ENCODE data around the gene PDE10A. TPM values are rescaled to one million over a fixed set of nuclear protein-coding genes. Genes with fewer than 3 reads are reported as not detected.

The PDE10A gene
- total RNA-seq, 1 experiment from 2014 or later: 3.1 TPM

DNA sequence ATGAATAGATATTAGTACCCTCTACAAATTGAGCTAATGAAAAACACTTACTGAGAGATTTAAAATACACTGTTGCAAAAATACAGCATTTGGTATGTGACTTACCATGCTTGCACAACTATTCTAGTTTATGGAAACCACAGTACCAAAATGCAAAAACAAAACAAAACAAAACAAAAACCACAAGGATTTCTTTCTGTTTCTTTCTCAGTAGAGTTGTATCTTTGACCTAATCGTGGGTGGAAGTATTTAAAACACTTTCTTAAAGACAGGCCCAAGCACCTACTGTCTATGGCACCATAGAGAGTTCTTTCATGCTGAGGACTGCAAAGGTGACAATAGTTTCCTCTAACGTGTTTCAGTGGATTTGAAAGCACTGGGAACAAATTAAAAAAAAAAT is 258.3 kb downstream of the PDE10A start:
- CTCF ChIA-PET: no interaction called here
- ATAC-seq (no peak), DNase-seq (ENCODE audit: low spot score) (no peak)
- TF ChIP-seq ZNF121 (CRISPR knock-in tag; IDR thresholded peaks at IDR 0.05) (no peak), NR3C1 (CRISPR knock-in tag; conservative IDR thresholded peaks at IDR 0.05; ENCODE audit: low read depth) (no peak), FOXP1 (CRISPR knock-in tag; IDR thresholded peaks at IDR 0.05; ENCODE audit: borderline replicate concordance) (no peak), OVOL2 (CRISPR knock-in tag; IDR thresholded peaks at IDR 0.05; ENCODE audit: borderline replicate concordance) (no peak), CREB1 (CRISPR knock-in tag; IDR thresholded peaks at IDR 0.05) (no peak), RELA (CRISPR knock-in tag; IDR thresholded peaks at IDR 0.05; ENCODE audit: borderline replicate concordance) (no peak), ZNF232 (CRISPR knock-in tag; IDR thresholded peaks at IDR 0.05) (no peak), GRHL2 (CRISPR knock-in tag; IDR thresholded peaks at IDR 0.05; ENCODE audit: insufficient replicate concordance, severe bottlenecking) (no peak), MYBL2 (CRISPR knock-in tag; IDR thresholded peaks at IDR 0.05) (no peak), ZNF219 (CRISPR knock-in tag; IDR thresholded peaks at IDR 0.05; ENCODE audit: borderline replicate concordance) (no peak), NR2C2 (CRISPR knock-in tag; IDR thresholded peaks at IDR 0.05) (no peak), TEAD1 (CRISPR knock-in tag; IDR thresholded peaks at IDR 0.05) (no peak)
- TF ChIP-seq, protein P1, sequence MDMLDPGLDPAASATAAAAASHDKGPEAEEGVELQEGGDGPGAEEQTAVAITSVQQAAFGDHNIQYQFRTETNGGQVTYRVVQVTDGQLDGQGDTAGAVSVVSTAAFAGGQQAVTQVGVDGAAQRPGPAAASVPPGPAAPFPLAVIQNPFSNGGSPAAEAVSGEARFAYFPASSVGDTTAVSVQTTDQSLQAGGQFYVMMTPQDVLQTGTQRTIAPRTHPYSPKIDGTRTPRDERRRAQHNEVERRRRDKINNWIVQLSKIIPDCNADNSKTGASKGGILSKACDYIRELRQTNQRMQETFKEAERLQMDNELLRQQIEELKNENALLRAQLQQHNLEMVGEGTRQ (CRISPR knock-in tag; IDR thresholded peaks at IDR 0.05): no peak
- TF ChIP-seq, protein P2, sequence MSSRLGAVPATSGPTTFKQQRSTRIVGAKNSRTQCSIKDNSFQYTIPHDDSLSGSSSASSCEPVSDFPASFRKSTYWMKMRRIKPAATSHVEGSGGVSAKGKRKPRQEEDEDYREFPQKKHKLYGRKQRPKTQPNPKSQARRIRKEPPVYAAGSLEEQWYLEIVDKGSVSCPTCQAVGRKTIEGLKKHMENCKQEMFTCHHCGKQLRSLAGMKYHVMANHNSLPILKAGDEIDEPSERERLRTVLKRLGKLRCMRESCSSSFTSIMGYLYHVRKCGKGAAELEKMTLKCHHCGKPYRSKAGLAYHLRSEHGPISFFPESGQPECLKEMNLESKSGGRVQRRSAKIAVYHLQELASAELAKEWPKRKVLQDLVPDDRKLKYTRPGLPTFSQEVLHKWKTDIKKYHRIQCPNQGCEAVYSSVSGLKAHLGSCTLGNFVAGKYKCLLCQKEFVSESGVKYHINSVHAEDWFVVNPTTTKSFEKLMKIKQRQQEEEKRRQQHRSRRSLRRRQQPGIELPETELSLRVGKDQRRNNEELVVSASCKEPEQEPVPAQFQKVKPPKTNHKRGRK (CRISPR knock-in tag; IDR thresholded peaks at IDR 0.05; ENCODE audit: borderline replicate concordance): no peak
- TF ChIP-seq, protein P3, sequence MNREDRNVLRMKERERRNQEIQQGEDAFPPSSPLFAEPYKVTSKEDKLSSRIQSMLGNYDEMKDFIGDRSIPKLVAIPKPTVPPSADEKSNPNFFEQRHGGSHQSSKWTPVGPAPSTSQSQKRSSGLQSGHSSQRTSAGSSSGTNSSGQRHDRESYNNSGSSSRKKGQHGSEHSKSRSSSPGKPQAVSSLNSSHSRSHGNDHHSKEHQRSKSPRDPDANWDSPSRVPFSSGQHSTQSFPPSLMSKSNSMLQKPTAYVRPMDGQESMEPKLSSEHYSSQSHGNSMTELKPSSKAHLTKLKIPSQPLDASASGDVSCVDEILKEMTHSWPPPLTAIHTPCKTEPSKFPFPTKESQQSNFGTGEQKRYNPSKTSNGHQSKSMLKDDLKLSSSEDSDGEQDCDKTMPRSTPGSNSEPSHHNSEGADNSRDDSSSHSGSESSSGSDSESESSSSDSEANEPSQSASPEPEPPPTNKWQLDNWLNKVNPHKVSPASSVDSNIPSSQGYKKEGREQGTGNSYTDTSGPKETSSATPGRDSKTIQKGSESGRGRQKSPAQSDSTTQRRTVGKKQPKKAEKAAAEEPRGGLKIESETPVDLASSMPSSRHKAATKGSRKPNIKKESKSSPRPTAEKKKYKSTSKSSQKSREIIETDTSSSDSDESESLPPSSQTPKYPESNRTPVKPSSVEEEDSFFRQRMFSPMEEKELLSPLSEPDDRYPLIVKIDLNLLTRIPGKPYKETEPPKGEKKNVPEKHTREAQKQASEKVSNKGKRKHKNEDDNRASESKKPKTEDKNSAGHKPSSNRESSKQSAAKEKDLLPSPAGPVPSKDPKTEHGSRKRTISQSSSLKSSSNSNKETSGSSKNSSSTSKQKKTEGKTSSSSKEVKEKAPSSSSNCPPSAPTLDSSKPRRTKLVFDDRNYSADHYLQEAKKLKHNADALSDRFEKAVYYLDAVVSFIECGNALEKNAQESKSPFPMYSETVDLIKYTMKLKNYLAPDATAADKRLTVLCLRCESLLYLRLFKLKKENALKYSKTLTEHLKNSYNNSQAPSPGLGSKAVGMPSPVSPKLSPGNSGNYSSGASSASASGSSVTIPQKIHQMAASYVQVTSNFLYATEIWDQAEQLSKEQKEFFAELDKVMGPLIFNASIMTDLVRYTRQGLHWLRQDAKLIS (CRISPR knock-in tag; IDR thresholded peaks at IDR 0.05; ENCODE audit: borderline replicate concordance): no peak
- TF ChIP-seq, protein P4, sequence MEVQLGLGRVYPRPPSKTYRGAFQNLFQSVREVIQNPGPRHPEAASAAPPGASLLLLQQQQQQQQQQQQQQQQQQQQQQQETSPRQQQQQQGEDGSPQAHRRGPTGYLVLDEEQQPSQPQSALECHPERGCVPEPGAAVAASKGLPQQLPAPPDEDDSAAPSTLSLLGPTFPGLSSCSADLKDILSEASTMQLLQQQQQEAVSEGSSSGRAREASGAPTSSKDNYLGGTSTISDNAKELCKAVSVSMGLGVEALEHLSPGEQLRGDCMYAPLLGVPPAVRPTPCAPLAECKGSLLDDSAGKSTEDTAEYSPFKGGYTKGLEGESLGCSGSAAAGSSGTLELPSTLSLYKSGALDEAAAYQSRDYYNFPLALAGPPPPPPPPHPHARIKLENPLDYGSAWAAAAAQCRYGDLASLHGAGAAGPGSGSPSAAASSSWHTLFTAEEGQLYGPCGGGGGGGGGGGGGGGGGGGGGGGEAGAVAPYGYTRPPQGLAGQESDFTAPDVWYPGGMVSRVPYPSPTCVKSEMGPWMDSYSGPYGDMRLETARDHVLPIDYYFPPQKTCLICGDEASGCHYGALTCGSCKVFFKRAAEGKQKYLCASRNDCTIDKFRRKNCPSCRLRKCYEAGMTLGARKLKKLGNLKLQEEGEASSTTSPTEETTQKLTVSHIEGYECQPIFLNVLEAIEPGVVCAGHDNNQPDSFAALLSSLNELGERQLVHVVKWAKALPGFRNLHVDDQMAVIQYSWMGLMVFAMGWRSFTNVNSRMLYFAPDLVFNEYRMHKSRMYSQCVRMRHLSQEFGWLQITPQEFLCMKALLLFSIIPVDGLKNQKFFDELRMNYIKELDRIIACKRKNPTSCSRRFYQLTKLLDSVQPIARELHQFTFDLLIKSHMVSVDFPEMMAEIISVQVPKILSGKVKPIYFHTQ (CRISPR knock-in tag; IDR thresholded peaks at IDR 0.05): no peak
- TF ChIP-seq, protein P5, sequence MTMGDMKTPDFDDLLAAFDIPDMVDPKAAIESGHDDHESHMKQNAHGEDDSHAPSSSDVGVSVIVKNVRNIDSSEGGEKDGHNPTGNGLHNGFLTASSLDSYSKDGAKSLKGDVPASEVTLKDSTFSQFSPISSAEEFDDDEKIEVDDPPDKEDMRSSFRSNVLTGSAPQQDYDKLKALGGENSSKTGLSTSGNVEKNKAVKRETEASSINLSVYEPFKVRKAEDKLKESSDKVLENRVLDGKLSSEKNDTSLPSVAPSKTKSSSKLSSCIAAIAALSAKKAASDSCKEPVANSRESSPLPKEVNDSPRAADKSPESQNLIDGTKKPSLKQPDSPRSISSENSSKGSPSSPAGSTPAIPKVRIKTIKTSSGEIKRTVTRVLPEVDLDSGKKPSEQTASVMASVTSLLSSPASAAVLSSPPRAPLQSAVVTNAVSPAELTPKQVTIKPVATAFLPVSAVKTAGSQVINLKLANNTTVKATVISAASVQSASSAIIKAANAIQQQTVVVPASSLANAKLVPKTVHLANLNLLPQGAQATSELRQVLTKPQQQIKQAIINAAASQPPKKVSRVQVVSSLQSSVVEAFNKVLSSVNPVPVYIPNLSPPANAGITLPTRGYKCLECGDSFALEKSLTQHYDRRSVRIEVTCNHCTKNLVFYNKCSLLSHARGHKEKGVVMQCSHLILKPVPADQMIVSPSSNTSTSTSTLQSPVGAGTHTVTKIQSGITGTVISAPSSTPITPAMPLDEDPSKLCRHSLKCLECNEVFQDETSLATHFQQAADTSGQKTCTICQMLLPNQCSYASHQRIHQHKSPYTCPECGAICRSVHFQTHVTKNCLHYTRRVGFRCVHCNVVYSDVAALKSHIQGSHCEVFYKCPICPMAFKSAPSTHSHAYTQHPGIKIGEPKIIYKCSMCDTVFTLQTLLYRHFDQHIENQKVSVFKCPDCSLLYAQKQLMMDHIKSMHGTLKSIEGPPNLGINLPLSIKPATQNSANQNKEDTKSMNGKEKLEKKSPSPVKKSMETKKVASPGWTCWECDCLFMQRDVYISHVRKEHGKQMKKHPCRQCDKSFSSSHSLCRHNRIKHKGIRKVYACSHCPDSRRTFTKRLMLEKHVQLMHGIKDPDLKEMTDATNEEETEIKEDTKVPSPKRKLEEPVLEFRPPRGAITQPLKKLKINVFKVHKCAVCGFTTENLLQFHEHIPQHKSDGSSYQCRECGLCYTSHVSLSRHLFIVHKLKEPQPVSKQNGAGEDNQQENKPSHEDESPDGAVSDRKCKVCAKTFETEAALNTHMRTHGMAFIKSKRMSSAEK (CRISPR knock-in tag; IDR thresholded peaks at IDR 0.05; ENCODE audit: borderline replicate concordance): no peak
- Mint-ChIP-seq H3K36me3 (no peaks in the 10 kb centered on the region), H3K4me1 (no peaks in the 10 kb centered on the region), H3K4me3 (no peak overlapping the region), H3K9me3 (peaks cover 15% of the 10 kb centered on the region), H3K27ac (no peak overlapping the region), H3K27me3 (ENCODE audit: low read depth) (no peaks in the 10 kb centered on the region)
- POLR2A ChIA-PET: no interaction called here

Data from WTC11 (cell line).